Fibroblast of pulmonary artery (primary cell): ENCODE data around the gene LONRF2.
A peak's percentile ranks its signal among the peaks of the same experiment; 100 is the strongest.

Source experiments
- DNase-seq: peaks from one replicate; pipeline ENCODE4 v3.0.0-alpha.2; 2010; ENCODE audit warnings: low read depth
- H3K4me3 ChIP-seq: replicated peaks from 2 replicates; pipeline ENCODE4 v1.5.1; 2011; ENCODE audit warnings: low read depth, mild to moderate bottlenecking, control low read depth, low read length, moderate library complexity
- TF ChIP-seq, protein P1 (sequence below): IDR thresholded peaks from 2 replicates; pipeline ENCODE4 v1.5.1; 2011; ENCODE audit warnings: mild to moderate bottlenecking, control low read depth, low read length, inconsistent platforms; ENCODE audit errors: missing control alignments

Gene LONRF2

GRCh38 chr2:100237770-100238169, 84.5 kb downstream of the LONRF2 start:
- DNase-seq = no peak
- H3K4me3 ChIP-seq = no peak overlapping the region

DNA sequence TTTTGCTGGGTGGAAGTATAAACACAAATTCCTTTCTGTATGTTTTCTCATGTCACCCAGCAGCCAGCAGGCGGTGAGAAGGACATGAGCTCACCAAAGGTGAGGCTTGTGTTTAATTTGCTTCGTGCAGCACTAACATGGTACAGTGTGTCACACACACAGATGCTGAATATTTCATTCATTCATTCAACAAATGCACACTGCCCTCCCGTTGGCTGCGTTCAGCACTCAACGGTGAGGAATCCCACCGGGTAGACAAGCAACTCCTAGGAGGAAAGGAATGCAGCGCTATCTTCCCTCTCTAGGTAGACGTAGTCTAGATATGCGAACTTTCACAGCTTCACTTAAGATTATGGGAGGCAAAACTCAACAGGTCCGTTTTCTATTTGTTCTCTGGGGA, 85.1 kb downstream of the LONRF2 start:
- TF ChIP-seq, protein P1, sequence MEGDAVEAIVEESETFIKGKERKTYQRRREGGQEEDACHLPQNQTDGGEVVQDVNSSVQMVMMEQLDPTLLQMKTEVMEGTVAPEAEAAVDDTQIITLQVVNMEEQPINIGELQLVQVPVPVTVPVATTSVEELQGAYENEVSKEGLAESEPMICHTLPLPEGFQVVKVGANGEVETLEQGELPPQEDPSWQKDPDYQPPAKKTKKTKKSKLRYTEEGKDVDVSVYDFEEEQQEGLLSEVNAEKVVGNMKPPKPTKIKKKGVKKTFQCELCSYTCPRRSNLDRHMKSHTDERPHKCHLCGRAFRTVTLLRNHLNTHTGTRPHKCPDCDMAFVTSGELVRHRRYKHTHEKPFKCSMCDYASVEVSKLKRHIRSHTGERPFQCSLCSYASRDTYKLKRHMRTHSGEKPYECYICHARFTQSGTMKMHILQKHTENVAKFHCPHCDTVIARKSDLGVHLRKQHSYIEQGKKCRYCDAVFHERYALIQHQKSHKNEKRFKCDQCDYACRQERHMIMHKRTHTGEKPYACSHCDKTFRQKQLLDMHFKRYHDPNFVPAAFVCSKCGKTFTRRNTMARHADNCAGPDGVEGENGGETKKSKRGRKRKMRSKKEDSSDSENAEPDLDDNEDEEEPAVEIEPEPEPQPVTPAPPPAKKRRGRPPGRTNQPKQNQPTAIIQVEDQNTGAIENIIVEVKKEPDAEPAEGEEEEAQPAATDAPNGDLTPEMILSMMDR = no peak
- DNase-seq = no peak
- H3K4me3 ChIP-seq = no peak overlapping the region

More at GRCh38 chr2:100237770-100238169, 84.5 kb downstream of the LONRF2 start:
- TF ChIP-seq, protein P1 = no peak

GRCh38 chr2:100236166-100236565, 86.1 kb downstream of the LONRF2 start:
- TF ChIP-seq, protein P1 = no peak
- DNase-seq = no peak
- no peak overlapping the region for H3K4me3 ChIP-seq

- DNase-seq = no peak
- H3K4me3 ChIP-seq = no peak overlapping the region
- TF ChIP-seq, protein P1 = no peak
Measured at GRCh38 chr2:100235581-100235980, 86.7 kb downstream of the LONRF2 start.

GRCh38 chr2:100235098-100235497, 87.2 kb downstream of the LONRF2 start:
- no peak overlapping the region for H3K4me3 ChIP-seq
- no peak for DNase-seq
- TF ChIP-seq, protein P1 = no peak

DNA sequence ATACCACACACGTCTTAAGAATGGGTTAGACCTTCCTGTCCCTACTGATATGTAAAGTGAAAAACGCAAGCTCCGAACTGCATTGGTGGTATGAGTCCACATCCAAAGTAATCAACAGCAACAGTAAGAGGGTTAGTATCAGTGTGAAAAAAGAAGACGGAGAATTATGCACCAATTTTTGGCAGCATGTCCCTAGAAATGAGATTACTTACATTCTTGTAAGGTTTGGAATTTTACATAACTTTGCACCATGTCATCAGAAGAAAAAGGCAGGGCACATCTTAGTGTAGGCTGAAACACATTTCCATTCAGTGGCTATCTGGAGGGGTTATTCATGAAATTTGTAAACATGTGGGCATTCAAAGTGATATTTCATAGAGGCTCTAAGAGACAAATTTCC, 88.2 kb downstream of the LONRF2 start:
- TF ChIP-seq, protein P1 = no peak
- no peak overlapping the region for H3K4me3 ChIP-seq
- DNase-seq = peak; percentile 13

DNA sequence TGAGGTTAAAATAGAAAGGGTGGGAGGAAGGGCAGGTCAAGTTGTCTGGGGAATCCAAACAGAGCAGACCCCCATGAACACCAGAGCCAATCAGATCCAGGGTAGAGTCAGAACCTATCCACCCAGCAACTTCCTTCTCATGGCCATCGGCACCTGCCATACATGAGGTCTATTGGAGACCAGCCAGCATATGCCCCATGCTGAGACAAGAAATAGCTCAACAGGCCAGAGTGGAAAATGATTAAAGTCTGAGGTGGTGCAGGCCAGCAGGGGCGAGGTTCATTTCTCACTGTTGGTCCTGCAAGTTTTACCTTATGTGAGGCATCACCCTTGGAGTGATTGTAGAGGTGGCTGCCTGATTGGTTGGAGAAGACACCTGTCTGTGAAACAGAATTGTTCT, 89.2 kb downstream of the LONRF2 start:
- H3K4me3 ChIP-seq = no peak overlapping the region
- DNase-seq = no peak
- TF ChIP-seq, protein P1 = no peak
